GM18517 (cell line): ENCODE data around the gene ADAMTSL3.
"Not testable (repeated sequence)": the region's sequence is repeated elsewhere in the genome, so short reads cannot be mapped to it uniquely, and the experiment has no call there.

Source experiments
- ATAC-seq: cut with Tn5 transposase; IDR thresholded peaks from one replicate; pipeline ENCODE4 v1.9.1; 2021; ENCODE audit warnings: mild to moderate bottlenecking, moderate library complexity; ENCODE audit not compliant: unreplicated experiment

ADAMTSL3 gene

DNA sequence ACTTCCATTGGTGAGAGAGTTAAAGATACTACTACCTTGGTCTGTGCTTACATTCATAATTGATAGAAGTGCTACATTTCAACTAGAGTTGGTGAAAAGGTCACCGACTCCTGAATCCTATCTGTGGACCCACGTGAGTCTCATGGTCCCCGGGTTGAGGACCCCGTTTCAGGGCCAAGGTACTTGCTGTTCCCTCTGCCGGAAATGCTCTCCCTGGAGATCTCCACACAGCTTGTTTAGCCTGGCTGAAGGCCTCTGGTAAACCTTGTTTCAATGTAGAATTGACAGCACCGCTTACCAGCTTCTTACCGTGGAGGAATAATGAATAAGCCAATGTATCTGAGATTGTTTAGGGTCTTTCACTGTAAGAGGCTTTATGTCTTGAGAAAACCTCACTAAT is 355.7 kb downstream of the ADAMTSL3 start:
- no peak for ATAC-seq

DNA sequence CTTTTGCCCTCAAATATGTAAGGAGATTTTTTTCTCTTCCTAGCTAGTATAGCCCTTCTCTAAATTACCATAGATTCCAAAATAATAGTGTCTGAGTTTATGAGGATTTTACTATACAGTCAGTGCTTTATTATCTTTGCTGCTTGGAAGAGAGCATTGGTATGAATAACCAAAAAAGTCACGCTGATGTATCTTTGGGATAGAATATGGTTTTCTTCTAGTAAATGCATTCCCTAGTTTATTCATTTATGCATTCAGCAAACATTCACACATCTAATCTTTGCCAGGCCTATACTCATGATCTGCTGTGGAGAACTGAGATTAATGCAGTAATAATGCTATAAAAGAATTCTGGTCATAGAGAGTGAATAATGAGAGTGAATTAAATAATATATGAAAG is 356.3 kb downstream of the ADAMTSL3 start:
- ATAC-seq: no peak

GRCh38 chr15:84016371-84016770 is 362.4 kb downstream of the ADAMTSL3 start:
- ATAC-seq: no peak

DNA sequence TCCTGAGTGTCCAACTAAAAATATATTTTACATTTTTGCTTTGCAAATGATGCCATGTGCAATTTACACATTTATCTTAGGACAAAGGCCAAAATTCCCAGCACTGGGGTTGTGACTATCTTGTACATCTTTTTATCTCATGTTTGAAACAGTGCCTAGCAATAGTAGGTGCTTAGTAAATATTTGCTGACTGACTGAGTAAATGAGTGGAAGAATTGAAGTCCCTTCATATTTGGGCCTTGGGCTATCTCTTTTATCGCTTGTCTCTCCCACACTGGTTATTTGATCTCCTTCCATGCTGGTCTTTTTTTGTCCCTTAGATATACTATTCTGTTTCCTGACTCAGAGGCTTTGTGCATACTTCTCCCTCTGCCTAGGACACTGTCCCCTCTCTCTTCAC is 368.6 kb downstream of the ADAMTSL3 start:
- ATAC-seq: no peak

- ATAC-seq: no peak
Measured at GRCh38 chr15:84023636-84024035, 369.7 kb downstream of the ADAMTSL3 start.

DNA sequence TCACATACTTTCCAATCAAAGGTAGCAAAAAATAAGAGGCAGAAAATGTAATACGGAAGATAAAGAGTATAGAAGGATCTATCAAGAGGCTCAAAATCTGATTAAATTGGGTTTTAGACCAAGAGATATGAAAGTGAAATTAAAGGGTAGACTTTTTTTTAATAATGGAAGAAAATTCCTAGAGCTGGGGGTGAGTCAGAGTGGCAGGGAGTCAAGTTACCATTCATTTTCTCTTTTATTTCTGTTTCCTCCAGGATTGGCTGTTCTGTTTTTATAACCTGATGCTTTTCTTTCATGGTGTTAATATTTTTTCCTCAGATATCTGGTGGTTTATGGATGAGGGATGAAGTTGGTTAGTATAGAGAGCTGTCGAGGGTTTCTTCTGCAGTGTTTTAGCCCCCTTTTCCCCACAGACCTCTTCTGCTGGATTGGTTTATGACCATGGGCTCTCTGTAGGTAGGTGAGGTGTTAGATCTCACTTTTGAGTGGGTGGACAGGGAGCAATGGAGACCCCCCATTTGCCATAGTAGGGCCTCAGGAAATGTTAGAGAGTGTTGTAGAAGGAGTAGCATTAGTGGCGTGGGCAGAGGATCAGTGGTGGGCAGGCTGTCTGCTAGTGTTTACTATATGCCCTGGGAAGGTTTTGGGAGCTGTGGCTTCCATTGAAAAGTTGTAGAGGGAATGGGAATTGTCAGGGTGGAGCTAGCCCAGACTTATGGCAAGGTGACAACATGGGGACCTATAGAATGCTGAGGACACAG is 380.1 kb downstream of the ADAMTSL3 start:
- no peak for ATAC-seq

DNA sequence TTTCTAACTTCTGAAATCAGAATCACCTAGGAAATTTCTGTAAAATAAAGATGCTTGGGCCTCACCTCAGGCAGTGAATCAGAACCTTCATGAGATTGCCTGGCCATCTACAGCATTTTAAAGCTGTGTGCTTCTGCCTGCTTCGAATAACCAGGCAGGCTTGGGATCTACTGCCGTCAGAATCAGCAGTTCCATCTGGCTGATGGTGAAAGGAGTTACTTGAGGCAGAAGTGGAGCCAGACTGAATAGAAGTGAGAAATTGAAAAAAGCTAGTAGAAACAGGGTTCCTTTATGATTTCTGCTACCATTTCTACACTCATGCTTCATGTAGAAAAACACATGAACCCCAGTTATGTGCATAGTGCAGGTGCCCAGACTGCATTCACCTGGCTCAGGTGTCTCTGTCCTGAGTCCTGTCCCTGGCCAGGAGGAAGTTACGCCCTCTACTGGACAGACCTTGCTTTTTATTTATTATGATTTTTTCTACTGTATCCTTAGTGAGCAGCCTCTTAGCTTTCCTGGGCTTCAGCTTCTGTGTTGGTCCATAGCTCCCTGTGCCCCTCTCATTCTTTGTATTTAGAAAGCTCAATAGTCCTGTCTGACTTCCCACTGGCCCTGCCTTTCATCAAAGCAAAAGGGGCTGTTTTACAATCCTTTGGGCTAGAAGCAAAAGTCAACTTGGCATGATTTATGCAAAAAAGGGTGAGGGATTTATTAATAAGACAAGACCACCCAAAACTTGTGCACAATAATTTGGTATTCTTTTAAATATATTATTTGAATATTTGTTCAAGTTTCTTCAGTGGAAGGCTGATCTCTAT is 380.9 kb downstream of the ADAMTSL3 start:
- ATAC-seq: no peak

DNA sequence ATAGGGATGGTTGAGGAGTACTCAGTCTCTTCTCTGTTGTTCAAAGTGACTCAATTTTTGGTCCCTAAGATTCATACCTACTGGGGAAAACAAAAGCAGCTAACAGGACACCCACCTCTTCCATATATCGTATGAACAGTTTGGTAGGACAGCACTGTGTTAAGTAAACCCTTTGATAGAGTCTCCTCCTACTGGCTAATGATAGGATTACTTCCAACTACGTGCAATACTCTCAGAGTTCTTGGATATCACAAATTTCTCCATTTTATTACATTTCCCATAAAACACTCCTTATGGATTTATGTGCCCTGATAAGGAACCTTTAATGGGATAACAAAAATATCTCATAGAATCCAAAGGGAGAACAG is 381.5 kb downstream of the ADAMTSL3 start:
- ATAC-seq: no peak

DNA sequence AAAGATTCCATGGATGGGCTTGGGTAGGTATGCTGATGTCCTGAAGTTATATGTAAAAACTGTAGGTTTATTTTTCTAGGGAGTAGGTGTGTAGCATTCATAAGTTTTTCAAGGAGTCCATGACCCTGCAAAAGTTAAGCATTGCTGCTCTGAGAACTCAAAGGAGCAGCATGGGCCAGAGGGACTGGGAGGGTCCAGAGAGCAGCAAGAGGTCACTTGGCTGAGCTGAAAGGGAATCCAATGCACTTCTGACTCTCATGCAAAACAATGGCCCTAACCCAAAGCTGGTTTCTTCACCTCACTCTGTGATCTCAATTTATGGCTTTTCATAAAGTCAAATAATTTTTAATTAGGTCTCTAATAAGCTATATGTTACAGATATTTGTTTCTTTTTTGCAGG is 383.4 kb downstream of the ADAMTSL3 start:
- no peak for ATAC-seq

DNA sequence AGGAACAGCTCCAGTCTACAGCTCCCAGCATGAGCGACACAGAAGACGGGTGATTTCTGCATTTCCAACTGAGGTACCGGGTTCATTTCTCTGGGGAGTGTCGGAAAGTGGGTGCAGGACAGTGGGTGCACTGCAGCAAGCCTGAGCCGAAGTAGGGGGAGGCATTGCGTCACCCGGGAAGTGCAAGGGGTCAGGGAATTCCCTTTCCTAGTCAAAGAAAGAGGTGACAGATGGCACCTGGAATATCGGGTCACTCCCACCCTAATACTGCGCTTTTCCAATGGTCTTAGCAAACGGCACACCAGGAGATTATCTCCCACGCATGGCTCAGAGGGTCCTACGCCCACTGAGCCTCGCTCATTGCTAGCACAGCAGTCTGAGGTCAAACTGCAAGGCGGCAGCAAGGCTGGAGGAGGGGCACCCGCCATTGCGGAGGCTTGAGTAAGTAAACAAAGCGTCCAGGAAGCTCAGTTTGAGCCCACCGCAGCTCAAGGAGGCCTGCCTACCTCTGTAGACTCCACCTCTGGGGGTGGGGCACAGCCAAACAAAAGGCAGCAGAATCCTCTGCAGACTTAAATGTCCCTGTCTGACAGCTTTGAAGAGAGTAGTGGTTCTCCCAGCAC is 388.6 kb downstream of the ADAMTSL3 start:
- ATAC-seq: not testable (repeated sequence)

GRCh38 chr15:84046064-84046637 is 392.2 kb downstream of the ADAMTSL3 start:
- ATAC-seq: no peak

GRCh38 chr15:84049480-84049879 is 395.6 kb downstream of the ADAMTSL3 start:
- ATAC-seq: not testable (repeated sequence)

GRCh38 chr15:84050076-84050475 is 396.2 kb downstream of the ADAMTSL3 start:
- no peak for ATAC-seq

DNA sequence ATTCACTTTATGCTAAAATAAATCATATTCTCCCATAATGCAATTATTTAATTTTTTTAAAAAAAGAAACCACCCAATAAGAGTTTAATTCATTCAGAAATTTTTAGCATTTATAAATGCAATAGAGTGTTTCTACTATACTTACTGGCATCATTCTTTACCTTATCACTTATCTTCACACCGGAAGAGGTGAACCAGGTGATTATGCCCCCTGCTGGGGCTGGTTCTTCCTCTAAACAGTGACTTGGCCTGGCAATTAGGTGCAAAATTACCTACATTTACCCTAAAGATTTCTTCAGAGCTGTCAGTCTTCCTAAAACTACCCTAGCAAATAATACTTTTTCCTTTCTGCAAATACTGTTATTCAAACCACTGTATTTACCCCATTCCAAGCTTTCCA is 397.2 kb downstream of the ADAMTSL3 start:
- ATAC-seq: not testable (repeated sequence)

DNA sequence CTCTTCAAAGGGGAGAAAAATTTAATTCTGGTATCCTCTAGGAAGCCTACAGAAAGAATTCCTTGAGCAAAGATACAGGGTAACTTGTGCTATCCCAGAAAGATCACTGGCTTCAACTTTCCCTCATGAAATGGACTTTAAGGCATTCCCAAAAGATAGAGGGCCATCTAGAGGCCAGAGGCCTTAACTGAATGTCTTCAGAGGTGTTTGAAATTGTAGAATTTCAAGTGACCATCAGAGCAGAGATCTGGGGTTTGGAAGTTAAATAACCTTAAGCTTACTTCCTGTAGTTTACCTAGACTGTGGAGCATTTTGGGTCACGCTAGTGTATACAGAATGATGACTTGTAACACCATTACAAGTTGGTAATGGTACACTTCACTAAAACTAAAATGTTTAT is 400.6 kb downstream of the ADAMTSL3 start:
- ATAC-seq: not testable (repeated sequence)

- no peak for ATAC-seq
Measured at GRCh38 chr15:84057714-84058331, 403.9 kb downstream of the ADAMTSL3 start.

- not testable (repeated sequence) for ATAC-seq
Measured at GRCh38 chr15:84063674-84064073, 409.8 kb downstream of the ADAMTSL3 start.

DNA sequence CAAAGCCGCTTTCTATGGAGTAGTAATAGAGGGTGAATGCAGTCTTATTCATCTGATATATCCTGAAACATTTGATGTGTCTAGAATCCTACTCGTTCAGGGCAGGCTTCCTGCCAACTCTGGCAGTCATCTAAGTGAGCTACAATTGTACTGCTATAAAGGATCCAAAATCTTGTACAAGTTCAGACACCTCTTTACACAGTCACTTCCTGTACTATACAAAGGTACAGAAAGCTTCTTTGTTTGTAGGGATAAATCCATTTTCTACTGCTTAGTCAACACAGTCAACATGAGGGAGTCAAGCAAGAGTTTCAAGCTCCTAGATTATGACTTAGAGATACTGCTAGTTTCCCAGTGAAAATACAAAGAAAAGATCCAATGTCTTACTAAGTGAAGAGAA is 414.8 kb downstream of the ADAMTSL3 start:
- not testable (repeated sequence) for ATAC-seq

DNA sequence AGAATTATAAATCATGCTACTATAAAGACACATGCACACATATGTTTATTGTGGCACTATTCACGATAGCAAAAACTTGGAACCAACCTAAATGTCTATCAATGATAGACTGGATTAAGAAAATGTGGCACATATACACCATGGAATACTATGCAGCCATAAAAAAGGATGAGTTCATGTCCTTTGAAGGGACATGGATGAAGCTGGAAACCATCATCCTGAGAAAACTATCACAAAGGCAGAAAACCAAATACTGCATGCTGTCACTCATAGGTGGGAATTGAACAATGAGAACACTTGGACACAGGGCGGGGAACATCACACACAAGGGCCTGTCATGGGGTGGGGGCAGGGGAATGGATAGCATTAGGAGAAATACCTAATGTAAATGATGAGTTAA is 424.1 kb downstream of the ADAMTSL3 start:
- not testable (repeated sequence) for ATAC-seq

DNA sequence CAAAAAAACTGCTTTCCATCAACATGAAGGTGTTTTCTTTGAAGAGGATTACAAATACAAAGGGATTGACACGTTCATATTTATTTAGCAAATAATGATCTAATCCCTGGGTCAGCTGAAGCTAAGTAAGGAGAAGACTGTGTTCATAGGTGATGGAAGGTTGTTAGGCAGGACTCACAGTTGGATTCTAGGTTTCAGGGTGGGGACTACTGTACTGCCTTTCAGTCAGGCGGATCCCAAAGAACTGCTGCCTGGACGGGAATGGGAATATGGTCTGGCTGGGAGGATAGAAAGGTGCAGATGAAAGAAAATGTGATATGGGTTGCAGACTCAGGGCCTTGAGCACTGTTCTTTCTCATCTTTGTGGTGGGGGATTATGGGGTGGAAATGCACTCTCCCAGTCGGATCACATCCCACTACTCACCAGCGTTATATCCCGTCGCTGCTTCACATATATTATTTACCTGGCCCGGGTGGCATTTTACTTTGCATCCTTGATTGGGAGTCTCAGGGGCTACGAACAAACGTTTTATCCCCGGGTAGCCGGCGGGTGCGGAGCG is 425.5 kb downstream of the ADAMTSL3 start:
- not testable (repeated sequence) for ATAC-seq
